GM23248 (cell line): ENCODE data around the gene TUBD1. TPM values are rescaled to one million over a fixed set of nuclear protein-coding genes. Genes with fewer than 3 reads are reported as not detected.

Source experiments
- DNase-seq: peaks from one replicate; pipeline ENCODE4 v3.0.0-alpha.2; 2015
- H2AFZ ChIP-seq: fragments of 200-600 bp; sonication (generic); 2 replicates; pipeline ENCODE4 v1.6.1; 2016; ENCODE audit warnings: antibody characterized with exemption
- H3F3A ChIP-seq: fragments of 200-600 bp; sonication (generic); 2 replicates; pipeline ENCODE4 v1.6.1; 2016; ENCODE audit warnings: mild to moderate bottlenecking, antibody characterized with exemption, mixed run types; ENCODE audit not compliant: insufficient read depth
- H3K27ac ChIP-seq: fragments of 200-600 bp; sonication (generic); 2 replicates; pipeline ENCODE4 v1.5.1; 2016; ENCODE audit warnings: mild to moderate bottlenecking
- H3K27me3 ChIP-seq: fragments of 200-600 bp; sonication (generic); replicated peaks from 2 replicates; pipeline ENCODE4 v1.6.1; 2016; ENCODE audit warnings: mild to moderate bottlenecking; ENCODE audit not compliant: insufficient read depth
- H3K36me3 ChIP-seq: fragments of 200-600 bp; sonication (generic); 2 replicates; pipeline ENCODE4 v1.6.1; 2016; ENCODE audit warnings: low read depth, mild to moderate bottlenecking
- H3K4me1 ChIP-seq: fragments of 200-600 bp; sonication (generic); 2 replicates; pipeline ENCODE4 v1.6.1; 2016; ENCODE audit warnings: mild to moderate bottlenecking; ENCODE audit not compliant: insufficient read depth
- H3K4me2 ChIP-seq: fragments of 200-600 bp; sonication (generic); one replicate; pipeline ENCODE4 v1.6.1; 2016; ENCODE audit warnings: mild to moderate bottlenecking; ENCODE audit not compliant: unreplicated experiment
- H3K4me3 ChIP-seq: fragments of 200-600 bp; sonication (generic); 2 replicates; pipeline ENCODE4 v1.5.1; 2016; ENCODE audit warnings: mild to moderate bottlenecking
- H3K79me2 ChIP-seq: fragments of 200-600 bp; sonication (generic); 2 replicates; pipeline ENCODE4 v1.6.1; 2016; ENCODE audit warnings: mild to moderate bottlenecking; ENCODE audit not compliant: insufficient read depth
- H3K9ac ChIP-seq: fragments of 200-600 bp; sonication (generic); 2 replicates; pipeline ENCODE4 v1.6.1; 2016; ENCODE audit warnings: mild to moderate bottlenecking
- H3K9me2 ChIP-seq: fragments of 200-600 bp; sonication (generic); 2 replicates; pipeline ENCODE4 v1.6.1; 2016; ENCODE audit warnings: mixed run types, mild to moderate bottlenecking, moderate library complexity; ENCODE audit not compliant: insufficient read depth
- H3K9me3 ChIP-seq: fragments of 200-600 bp; sonication (generic); one replicate; pipeline ENCODE4 v1.6.1; 2017; ENCODE audit warnings: low read depth
- H4K20me1 ChIP-seq: fragments of 200-600 bp; sonication (generic); 2 replicates; pipeline ENCODE4 v1.6.0; 2016; ENCODE audit not compliant: insufficient read depth
- EZH2 ChIP-seq: fragments of 200-600 bp; sonication (generic); IDR thresholded peaks from 2 replicates; pipeline ENCODE4 v1.6.1; 2018; ENCODE audit warnings: antibody characterized with exemption, mild to moderate bottlenecking; ENCODE audit not compliant: insufficient read depth, poor library complexity, severe bottlenecking
- EZH2phosphoT487 ChIP-seq: fragments of 200-600 bp; sonication (generic); IDR thresholded peaks from 2 replicates; pipeline ENCODE4 v1.6.1; 2018; ENCODE audit warnings: antibody characterized with exemption, moderate library complexity, mild to moderate bottlenecking, low read depth; ENCODE audit not compliant: insufficient read depth
- WGBS, 2 experiments: methylation state at CpG; one replicate each; pipeline ENCODE4 v1.1.6; 2015 to 2017; ENCODE audit warnings: low lambda C conversion rate in 2 of 2, low coverage in 1 of 2; ENCODE audit errors: missing lambda C conversion rate in 2 of 2; 5-methylcytosine and 5-hydroxymethylcytosine counted together
- in situ Hi-C: fragments of 300-500 bp; cut with MboI; formaldehyde crosslinking; loops from 2 replicates; pipeline ENCODE4 v1.15.0; 2020
- polyA plus RNA-seq: library from polyadenylated mRNA; unstranded; fragments of >200 nt; fragmentation: Nextera tagmentation; extraction: Ambion mirVana; gene quantifications from 2 replicates; pipeline ENCODE4 v1.2.1, GENCODE V29; 2016
- total RNA-seq: library from RNA; depleted of rRNA; stranded (reverse); fragments of >200 nt; shearing (Covaris generic); gene quantifications from 2 replicates; pipeline ENCODE4 v1.2.3, GENCODE V29; 2014

TUBD1 gene
- total and polyA plus RNA-seq, 2 experiments from 2014 or later, result 3.8 to 4.3 TPM

GRCh38 chr17:59826706-59827453 is 65.9 kb downstream of the TUBD1 start:
- H3K4me2 ChIP-seq, result no peak overlapping the region
- H3F3A ChIP-seq, result peaks cover 59% of the 10 kb centered on the region
- no peak for TF ChIP-seq EZH2
- no peak for TF ChIP-seq EZH2phosphoT487
- no peaks in the 10 kb centered on the region for H3K9me3 ChIP-seq
- no peaks in the 10 kb centered on the region for H3K9me2 ChIP-seq
- 97 to 100% methylated on average over 4 of the region's 4 CpGs for WGBS, 2 experiments
- no peak overlapping the region for H3K4me3 ChIP-seq
- H4K20me1 ChIP-seq, result no peaks in the 10 kb centered on the region
- no peak overlapping the region for H2AFZ ChIP-seq
- no peak for DNase-seq
- in situ Hi-C loops, result no loop called here
- H3K9ac ChIP-seq, result peak overlapping the region; percentile 74; the same call in 1 of the 2 replicates
- H3K4me1 ChIP-seq, result peaks cover 65% of the 10 kb centered on the region
- no peaks in the 10 kb centered on the region for H3K27me3 ChIP-seq
- H3K79me2 ChIP-seq, result peaks cover 60% of the 10 kb centered on the region
- no peaks in the 10 kb centered on the region for H3K36me3 ChIP-seq
- H3K27ac ChIP-seq, result peak overlapping the region; percentile 99

- Histone ChIP-seq H3K4me1 (peaks cover 53% of the 10 kb centered on the region), H3K27me3 (no peaks in the 10 kb centered on the region), H3K9me2 (no peaks in the 10 kb centered on the region), H3K79me2 (peaks cover 49% of the 10 kb centered on the region), H3K4me3 (peak overlapping the region; percentile 26), H2AFZ (no peak overlapping the region), H3F3A (peaks cover 52% of the 10 kb centered on the region), H3K27ac (peak overlapping the region; percentile 99), H3K4me2 (peak overlapping the region; percentile 78), H3K9ac (peak overlapping the region; percentile 74), H3K36me3 (no peaks in the 10 kb centered on the region), H4K20me1 (no peaks in the 10 kb centered on the region), H3K9me3 (no peaks in the 10 kb centered on the region)
- no peak for TF ChIP-seq EZH2phosphoT487
- TF ChIP-seq EZH2, result no peak
- peak; percentile 87 for DNase-seq
- WGBS, 2 experiments, result 36 to 40% methylated on average over 5 of the region's 5 CpGs
- in situ Hi-C loops, result no loop called here
Observed at GRCh38 chr17:59825533-59826322, 67.0 kb downstream of the TUBD1 start.

- H2AFZ ChIP-seq, result no peak overlapping the region
- H3K9me2 ChIP-seq, result no peaks in the 10 kb centered on the region
- H3K4me3 ChIP-seq, result no peak overlapping the region
- H3F3A ChIP-seq, result peaks cover 10% of the 10 kb centered on the region
- H3K9ac ChIP-seq, result no peak overlapping the region
- H3K27ac ChIP-seq, result 0 out of 2 replicates have a peak overlapping the region, but pooled peaks have one; percentile 26
- DNase-seq, result peak; percentile 38
- TF ChIP-seq EZH2phosphoT487 (no peak), EZH2 (no peak)
- peaks cover 22% of the 10 kb centered on the region for H3K79me2 ChIP-seq
- in situ Hi-C loops, result no loop called here
- H3K36me3 ChIP-seq, result no peaks in the 10 kb centered on the region; the same call in 1 of the 2 replicates
- H3K4me1 ChIP-seq, result peaks cover 20% of the 10 kb centered on the region
- H4K20me1 ChIP-seq, result no peaks in the 10 kb centered on the region
- H3K9me3 ChIP-seq, result no peaks in the 10 kb centered on the region
- H3K27me3 ChIP-seq, result no peaks in the 10 kb centered on the region
- 29 to 30% methylated on average over 1 of the region's 1 CpG for WGBS, 2 experiments
- no peak overlapping the region for H3K4me2 ChIP-seq
Observed at GRCh38 chr17:59815965-59816364, 76.8 kb downstream of the TUBD1 start.

GRCh38 chr17:59814685-59815084 is 78.1 kb downstream of the TUBD1 start:
- H3K27ac ChIP-seq, result no peak overlapping the region
- H3K9ac ChIP-seq, result no peak overlapping the region
- H3K4me2 ChIP-seq, result no peak overlapping the region
- H3F3A ChIP-seq, result peaks cover 23% of the 10 kb centered on the region
- TF ChIP-seq EZH2, result no peak
- no peak for TF ChIP-seq EZH2phosphoT487
- in situ Hi-C loops, result no loop called here
- peaks cover 32% of the 10 kb centered on the region for H3K4me1 ChIP-seq
- no peaks in the 10 kb centered on the region; the same call in 1 of the 2 replicates for H3K36me3 ChIP-seq
- H3K27me3 ChIP-seq, result no peaks in the 10 kb centered on the region
- no peaks in the 10 kb centered on the region for H4K20me1 ChIP-seq
- no peak for DNase-seq
- no peak overlapping the region for H2AFZ ChIP-seq
- peaks cover 27% of the 10 kb centered on the region for H3K79me2 ChIP-seq
- no peaks in the 10 kb centered on the region for H3K9me3 ChIP-seq
- H3K9me2 ChIP-seq, result no peaks in the 10 kb centered on the region
- no peak overlapping the region for H3K4me3 ChIP-seq
- 80 to 88% methylated on average over 3 of the region's 3 CpGs for WGBS, 2 experiments
